Adrenal gland (tissue), 12 donors: ENCODE data around the gene DGKQ. TPM values are rescaled to one million over a fixed set of nuclear protein-coding genes. Genes with fewer than 3 reads are reported as not detected.

ENCODE experiments used
- DNase-seq, 7 donors: peaks; one replicate each; pipeline ENCODE4 v3.0.0-alpha.2; 2019 to 2020
- H3K27ac ChIP-seq, 5 donors: fragments of 200-600 bp; sonication (generic) in 4 of 5; 1 replicate in 3 of 5; 2 replicates in 2 of 5; pipeline versions ENCODE4 v1.5.1 to v1.8.0; 2016 to 2020; ENCODE audit warnings: mild to moderate bottlenecking in 1 of 5
- H3K27me3 ChIP-seq: fragments of 200-600 bp; 2 replicates; pipeline ENCODE4 v1.8.0; 2021
- H3K36me3 ChIP-seq, 2 donors: fragments of 200-600 bp; replicated peaks in 1 of 2; 1 replicate in 1 of 2; 2 replicates in 1 of 2; pipeline versions ENCODE4 v1.5.1 to v1.8.0; 2018 to 2022
- H3K4me1 ChIP-seq, 2 donors: fragments of 200-600 bp; replicated peaks in 1 of 2; 1 replicate in 1 of 2; 2 replicates in 1 of 2; pipeline versions ENCODE4 v1.5.1 to v1.8.0; 2018 to 2021
- H3K4me3 ChIP-seq, 4 donors: fragments of 200-600 bp; sonication (generic) in 3 of 4; one replicate each; pipeline ENCODE4 v1.5.1; 2016 to 2018
- H3K9me3 ChIP-seq, 3 donors: fragments of 200-600 bp; sonication (generic) in 1 of 3; replicated peaks in 1 of 3; 1 replicate in 2 of 3; 2 replicates in 1 of 3; pipeline versions ENCODE4 v1.5.1 to v1.8.0; 2016 to 2021
- POLR2A ChIP-seq, 2 donors: fragments of 450-650 bp; IDR thresholded peaks; one replicate each; pipeline ENCODE4 v1.6.1; 2017; ENCODE audit warnings: antibody characterized with exemption in 2 of 2, mild to moderate bottlenecking in 2 of 2, moderate library complexity in 1 of 2
- WGBS, 4 donors: extraction: QIAGEN DNeasy Blood & Tissue Kit in 2 of 4; methylation state at CpG; one replicate each; pipeline versions ENCODE4 v1.1.5 to v1.1.7; 2013 to 2017; 5-methylcytosine and 5-hydroxymethylcytosine counted together
- intact Hi-C, 2 donors: fragments of 100-400 bp; cut with DNase I; formaldehyde crosslinking; loops; one replicate each; pipeline versions ENCODE4 v1.14.1 to v1.15.0; 2022 to 2023
- polyA plus RNA-seq, 3 donors: library from polyadenylated mRNA; stranded (reverse); fragments of 200-250 nt in 2 of 3; fragments of 350-450 nt in 1 of 3; fragmentation: Illumina TruSeq in 1 of 3; extraction: RNeasy Lipid Tissue Mini Kit (QIAGEN cat#74804) in 1 of 3; gene quantifications; one replicate each; pipeline ENCODE4 v1.2.3, GENCODE V29; 2013 to 2014
- total RNA-seq, 9 donors: library from RNA; depleted of rRNA in 4 of 9; stranded (reverse); fragments of >200 nt in 4 of 9; fragments of 120-200 nt in 1 of 9; fragmentation: NEBNext Ultra II Directional in 1 of 9; extraction: Animal tissue kit (Norgen Biotek cat#: 25700) in 1 of 9; gene quantifications; one replicate each; pipeline versions ENCODE4 v1.1.0 to v1.2.4, GENCODE V29; 2013 to 2023
- TF ChIP-seq, protein P1 (sequence below), 6 experiments: fragments of 450-650 bp in 4 of 6; fragments of 200-600 bp in 2 of 6; sonication (generic) in 1 of 6; IDR thresholded peaks; 1 replicate in 5 of 6; 2 replicates in 1 of 6; pipeline versions ENCODE4 v1.5.1 to v1.8.0; 2016 to 2021; ENCODE audit warnings: antibody characterized with exemption in 6 of 6, mild to moderate bottlenecking in 2 of 6, moderate library complexity in 1 of 6
- donor health status: healthy with polysubstance abuse.
- donor health status: Bipolar disorder and iron deficiency.
- donor health status: DM: yes; HTN: yes; CAD: no.
- donor health status: DM: no; HTN: no; CAD: no.
- donor health status: DM: no; HTN: no; CAD: no.
- donor health status: DM: yes; HTN: yes; CAD: no.

Gene DGKQ
- total and polyA plus RNA-seq, 12 donors: 0.55 to 16.5 (median 12.5) TPM

DNA sequence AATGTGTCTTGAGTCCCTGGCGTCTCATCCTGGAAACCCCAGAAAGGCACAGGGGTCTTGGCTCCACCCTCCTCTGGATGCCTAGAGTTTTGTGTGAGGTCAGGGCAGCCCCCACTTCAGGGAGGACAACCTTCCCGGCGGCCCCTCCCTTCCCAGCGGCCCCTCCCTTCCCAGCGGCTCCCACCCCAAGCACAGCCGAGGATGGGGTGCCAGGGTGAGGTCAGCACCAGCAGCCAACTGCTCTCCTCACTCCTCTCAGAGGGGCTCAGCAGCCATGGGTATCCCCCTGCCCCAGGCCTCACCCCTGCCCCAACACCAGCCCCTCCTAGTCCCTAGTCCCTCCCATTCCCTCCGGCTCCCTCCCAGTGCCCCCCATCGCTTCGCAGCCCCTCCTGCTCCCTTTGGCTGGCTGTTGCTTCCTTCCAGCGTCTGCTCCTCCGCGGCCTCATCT, 17.4 kb downstream of the DGKQ start:
- no peaks in the 10 kb centered on the region for H3K36me3 ChIP-seq
- H3K4me3 ChIP-seq: no peak overlapping the region
- peak in 3 of 7 donors; percentile 5 to 21 (median 10) for DNase-seq
- TF ChIP-seq POLR2A (IDR thresholded peaks at IDR 0.05): no peak
- 84 to 91% (median 85%) methylated on average over 10 to 12 of the region's 12 CpGs for WGBS, 4 donors
- intact Hi-C loops: loop anchor here in 1 of 2 donors (10.0 kb wide), 1 partner anchor 71 kb away; no protein-coding TSS in a partner anchor
- H3K9me3 ChIP-seq: no peaks in the 10 kb centered on the region
- no peaks in the 10 kb centered on the region for H3K4me1 ChIP-seq
- H3K27ac ChIP-seq: no peak overlapping the region
- no peaks in the 10 kb centered on the region for H3K27me3 ChIP-seq

DNA sequence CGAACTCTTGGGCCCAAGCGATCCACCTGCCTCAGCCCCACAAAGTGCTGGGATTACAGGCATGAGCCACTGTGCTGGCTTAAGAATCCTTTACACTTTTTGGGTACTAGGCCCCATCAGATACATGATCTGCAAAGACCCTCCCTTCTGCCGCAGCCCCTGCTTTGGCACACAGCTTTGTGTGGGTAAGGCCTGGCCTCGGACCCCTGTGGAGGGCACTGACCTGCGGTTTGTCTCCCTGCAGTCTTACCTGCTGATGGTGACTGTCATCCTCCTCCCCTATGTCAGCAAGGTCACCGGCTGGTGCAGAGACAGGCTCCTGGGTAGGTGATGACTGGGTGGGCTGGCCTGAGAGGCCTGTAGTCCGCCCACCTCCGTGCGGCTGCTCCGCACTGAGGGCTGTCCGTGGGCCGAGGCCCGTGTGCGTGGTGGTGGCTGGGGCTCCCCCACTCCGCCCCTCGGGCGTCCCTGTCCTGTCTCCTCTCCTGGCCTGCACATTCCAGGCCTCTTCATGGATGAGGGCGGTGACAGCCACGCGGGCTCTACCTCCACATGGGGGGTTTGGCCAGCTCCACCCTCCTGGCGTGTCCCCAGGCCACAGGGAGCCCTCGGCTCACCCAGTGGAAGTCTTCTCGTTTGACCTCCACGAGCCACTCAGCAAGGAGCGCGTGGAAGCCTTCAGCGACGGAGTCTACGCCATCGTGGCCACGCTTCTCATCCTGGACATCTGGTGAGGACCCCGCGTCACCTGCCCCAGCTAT, 18.0 kb downstream of the DGKQ start:
- Histone ChIP-seq H3K9me3 (no peaks in the 10 kb centered on the region), H3K4me3 (no peak overlapping the region), H3K27ac (no peak overlapping the region), H3K36me3 (no peaks in the 10 kb centered on the region), H3K4me1 (no peaks in the 10 kb centered on the region), H3K27me3 (no peaks in the 10 kb centered on the region)
- TF ChIP-seq, protein P1, sequence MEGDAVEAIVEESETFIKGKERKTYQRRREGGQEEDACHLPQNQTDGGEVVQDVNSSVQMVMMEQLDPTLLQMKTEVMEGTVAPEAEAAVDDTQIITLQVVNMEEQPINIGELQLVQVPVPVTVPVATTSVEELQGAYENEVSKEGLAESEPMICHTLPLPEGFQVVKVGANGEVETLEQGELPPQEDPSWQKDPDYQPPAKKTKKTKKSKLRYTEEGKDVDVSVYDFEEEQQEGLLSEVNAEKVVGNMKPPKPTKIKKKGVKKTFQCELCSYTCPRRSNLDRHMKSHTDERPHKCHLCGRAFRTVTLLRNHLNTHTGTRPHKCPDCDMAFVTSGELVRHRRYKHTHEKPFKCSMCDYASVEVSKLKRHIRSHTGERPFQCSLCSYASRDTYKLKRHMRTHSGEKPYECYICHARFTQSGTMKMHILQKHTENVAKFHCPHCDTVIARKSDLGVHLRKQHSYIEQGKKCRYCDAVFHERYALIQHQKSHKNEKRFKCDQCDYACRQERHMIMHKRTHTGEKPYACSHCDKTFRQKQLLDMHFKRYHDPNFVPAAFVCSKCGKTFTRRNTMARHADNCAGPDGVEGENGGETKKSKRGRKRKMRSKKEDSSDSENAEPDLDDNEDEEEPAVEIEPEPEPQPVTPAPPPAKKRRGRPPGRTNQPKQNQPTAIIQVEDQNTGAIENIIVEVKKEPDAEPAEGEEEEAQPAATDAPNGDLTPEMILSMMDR (IDR thresholded peaks at IDR 0.05): no peak
- 93 to 94% (median 94%) methylated on average over 14 to 33 of the region's 33 CpGs for WGBS, 4 donors
- intact Hi-C loops: loop anchor here in 1 of 2 donors (10.0 kb wide), 1 partner anchor 71 kb away; no protein-coding TSS in a partner anchor
- DNase-seq: peak in 3 of 7 donors; percentile 6 to 21 (median 16)

DNA sequence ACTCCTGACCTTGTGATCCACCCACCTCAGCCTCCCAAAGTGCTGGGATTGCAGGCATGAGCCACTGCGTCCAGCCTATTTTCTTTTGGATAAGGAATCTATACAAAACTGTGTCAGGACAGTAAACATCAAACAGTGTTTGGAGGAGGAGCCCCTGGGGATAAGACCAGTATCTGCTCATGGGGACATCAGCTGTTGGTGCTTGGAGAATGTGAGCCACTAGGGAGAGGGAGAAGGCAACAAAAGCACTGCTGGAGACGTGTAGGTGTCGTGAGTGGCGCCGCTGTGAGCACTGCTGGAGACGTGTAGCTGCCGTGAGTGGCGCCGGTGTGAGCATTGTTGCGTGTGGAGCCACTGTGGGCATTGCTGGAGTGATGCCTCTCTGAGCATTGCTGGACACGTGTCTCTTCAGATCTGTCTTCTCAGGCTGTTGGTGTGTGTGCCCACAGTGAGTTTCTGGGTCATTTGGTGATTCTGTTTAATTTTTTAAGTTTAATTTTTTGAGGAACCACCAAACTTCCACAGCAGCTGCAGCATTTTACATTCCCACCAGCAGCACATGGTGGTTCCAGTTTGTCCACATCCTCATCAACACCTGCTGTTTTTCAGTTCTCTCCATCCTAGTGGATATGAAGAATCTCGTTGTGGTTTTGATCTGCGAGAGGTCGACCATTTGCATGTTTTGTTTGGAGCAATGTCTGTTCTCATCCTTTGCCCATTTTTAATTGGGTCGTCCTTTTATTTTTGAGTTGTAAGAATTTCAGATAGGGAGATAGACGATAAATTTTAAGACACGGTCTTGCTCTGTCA, 19.0 kb downstream of the DGKQ start:
- no peaks in the 10 kb centered on the region for H3K27me3 ChIP-seq
- TF ChIP-seq POLR2A (IDR thresholded peaks at IDR 0.05): no peak
- TF ChIP-seq, protein P1 (IDR thresholded peaks at IDR 0.05): no peak
- H3K4me3 ChIP-seq: no peak overlapping the region
- 91 to 98% (median 93%) methylated on average over 17 of the region's 17 CpGs for whole genome bisulfite sequencing, 4 donors
- H3K4me1 ChIP-seq: no peaks in the 10 kb centered on the region
- intact Hi-C loops: loop anchor here in 1 of 2 donors (10.0 kb wide), 1 partner anchor 70 kb away; no protein-coding TSS in a partner anchor
- H3K27ac ChIP-seq: no peak overlapping the region
- no peaks in the 10 kb centered on the region for H3K9me3 ChIP-seq
- peak in 1 of 7 donors; percentile 13 for DNase-seq
- H3K36me3 ChIP-seq: no peaks in the 10 kb centered on the region

DNA sequence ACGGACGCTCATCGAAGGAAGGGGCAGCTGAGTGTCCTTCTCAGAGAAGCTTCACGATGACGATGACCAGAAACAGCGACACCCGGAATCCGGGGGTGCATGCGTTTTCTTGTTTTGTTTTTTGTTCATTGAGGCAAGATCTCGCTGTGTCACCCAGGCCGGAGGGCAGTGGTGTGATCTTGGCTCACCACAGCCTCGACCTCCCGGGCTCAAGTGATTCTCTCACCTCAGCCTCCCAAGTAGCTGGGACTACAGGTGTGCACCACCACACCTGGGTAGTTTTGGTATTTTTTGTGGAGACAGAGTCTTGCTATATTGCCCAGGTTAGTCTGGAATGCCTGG, 19.8 kb downstream of the DGKQ start:
- DNase-seq: peak in 1 of 7 donors; percentile 10
- TF ChIP-seq, protein P1 (IDR thresholded peaks at IDR 0.05): no peak
- no peak for TF ChIP-seq POLR2A (IDR thresholded peaks at IDR 0.05)
- no peaks in the 10 kb centered on the region for H3K27me3 ChIP-seq
- no peaks in the 10 kb centered on the region for H3K9me3 ChIP-seq
- intact Hi-C loops: loop anchor here in 1 of 2 donors (10.0 kb wide), 1 partner anchor 69 kb away; no protein-coding TSS in a partner anchor
- 96 to 98% (median 97%) methylated on average over 13 of the region's 13 CpGs for WGBS, 4 donors
- H3K4me3 ChIP-seq: no peak overlapping the region
- H3K36me3 ChIP-seq: no peaks in the 10 kb centered on the region
- no peak overlapping the region for H3K27ac ChIP-seq
- H3K4me1 ChIP-seq: no peaks in the 10 kb centered on the region
